GM12878 (cell line): ENCODE data around the gene TUT1. TPM values are rescaled to one million over a fixed set of nuclear protein-coding genes. Genes with fewer than 3 reads are reported as not detected.

Experiments used
- EGR1 ChIP-seq, 2 experiments: IDR thresholded peaks; 1 replicate in 1 of 2; 2 replicates in 1 of 2; pipeline ENCODE4 v1.6.1; 2011 to 2012; ENCODE audit warnings: low read depth in 2 of 2, low read length in 2 of 2, borderline replicate concordance in 1 of 2, mild to moderate bottlenecking in 1 of 2, moderate library complexity in 1 of 2
- ETV6 ChIP-seq, 2 experiments: fragments of 450-650 bp in 1 of 2; IDR thresholded peaks in 1 of 2; conservative IDR thresholded peaks in 1 of 2; 2 replicates each; pipeline ENCODE4 v1.6.1; 2014; ENCODE audit warnings: antibody characterized with exemption in 1 of 2, borderline replicate concordance in 1 of 2, low read depth in 1 of 2, mild to moderate bottlenecking in 1 of 2, moderate library complexity in 1 of 2
- MTA2 ChIP-seq: fragments of 450-650 bp; IDR thresholded peaks from 2 replicates; pipeline ENCODE4 v1.6.1; 2016; ENCODE audit warnings: low read depth, mild to moderate bottlenecking, moderate library complexity
- NFXL1 ChIP-seq: fragments of 450-650 bp; IDR thresholded peaks from 2 replicates; pipeline ENCODE4 v1.6.1; 2017; ENCODE audit warnings: antibody characterized with exemption, mild to moderate bottlenecking, borderline replicate concordance
- NR2C1 ChIP-seq: fragments of 450-650 bp; IDR thresholded peaks from 2 replicates; pipeline ENCODE4 v1.6.1; 2017; ENCODE audit warnings: antibody characterized with exemption, mild to moderate bottlenecking, moderate library complexity
- RB1 ChIP-seq: fragments of 450-650 bp; formaldehyde crosslinking; IDR thresholded peaks from 2 replicates; pipeline ENCODE4 v1.6.1; 2017; ENCODE audit warnings: mild to moderate bottlenecking, borderline replicate concordance
- RELA ChIP-seq: fragments of 450-650 bp; IDR thresholded peaks from 2 replicates; pipeline ENCODE4 v1.8.0; 2014; ENCODE audit warnings: borderline replicate concordance; ENCODE audit not compliant: partially characterized antibody
- RFX5 ChIP-seq: IDR thresholded peaks from 2 replicates; pipeline ENCODE4 v1.6.1; 2011; ENCODE audit warnings: low read depth, low read length, improper control_type of control experiment
- SMAD1 ChIP-seq: fragments of 450-650 bp; IDR thresholded peaks from 2 replicates; pipeline ENCODE4 v1.6.1; 2018; ENCODE audit warnings: mild to moderate bottlenecking, low read depth; ENCODE audit not compliant: partially characterized antibody
- TARDBP ChIP-seq: IDR thresholded peaks from 2 replicates; pipeline ENCODE4 v1.6.1; 2016; ENCODE audit warnings: borderline replicate concordance
- TBL1XR1 ChIP-seq: IDR thresholded peaks from 2 replicates; pipeline ENCODE4 v1.6.1; 2012; ENCODE audit warnings: low read depth, low read length, improper control_type of control experiment
- ZNF384 ChIP-seq: IDR thresholded peaks from 2 replicates; pipeline ENCODE4 v1.6.1; 2012; ENCODE audit warnings: low read depth, mild to moderate bottlenecking, low read length, improper control_type of control experiment, borderline replicate concordance
- polyA plus RNA-seq, 11 experiments: library from polyadenylated mRNA; depleted of rRNA in 4 of 11; unstranded in 6 of 11; stranded (reverse) in 5 of 11; fragments of >200 nt; fragmentation: Nextera tagmentation in 4 of 11; fragmentation: Illumina TruSeq in 1 of 11; extraction: Ambion mirVana in 4 of 11; extraction: Trizol in 1 of 11; gene quantifications; 1 replicate in 1 of 11; 2 replicates in 10 of 11; pipeline versions ENCODE4 v1.2.1 to v1.2.3, GENCODE V29; 2011 to 2016; ENCODE audit warnings: inconsistent platforms in 2 of 11, missing spikeins in 2 of 11, low read depth in 1 of 11
- total RNA-seq, 4 experiments: library from RNA; depleted of rRNA in 3 of 4; stranded (reverse); fragments of >200 nt in 3 of 4; fragmentation: Illumina TruSeq in 1 of 4; extraction: Trizol in 1 of 4; gene quantifications; 2 replicates each; pipeline versions ENCODE4 v1.2.1 to v1.2.3, GENCODE V29; 2013 to 2021
- TF ChIP-seq, protein P1 (sequence below): fragments of 450-650 bp; IDR thresholded peaks from 2 replicates; pipeline ENCODE4 v1.6.1; 2017; ENCODE audit warnings: mild to moderate bottlenecking, low read depth, inconsistent platforms; ENCODE audit not compliant: poor library complexity, severe bottlenecking
- TF ChIP-seq, protein P2 (sequence below): IDR thresholded peaks from 2 replicates; pipeline ENCODE4 v1.6.1; 2012; ENCODE audit warnings: improper control_type of control experiment, low read depth, low read length; ENCODE audit not compliant: insufficient replicate concordance
- TF ChIP-seq, protein P3 (sequence below): fragments of 450-650 bp; IDR thresholded peaks from 2 replicates; pipeline ENCODE4 v1.6.1; 2017; ENCODE audit warnings: low read depth, mild to moderate bottlenecking, moderate library complexity
- TF ChIP-seq, protein P4 (sequence below): IDR thresholded peaks from 2 replicates; pipeline ENCODE4 v1.6.1; 2012; ENCODE audit warnings: low read depth, low read length, improper control_type of control experiment
- TF ChIP-seq, protein P5 (sequence below): fragments of 450-650 bp; IDR thresholded peaks from 2 replicates; pipeline ENCODE4 v1.6.1; 2017; ENCODE audit warnings: borderline replicate concordance

The TUT1 gene
- total and polyA plus RNA-seq, 10 of the 15 experiments (the other 5 are each of a cell fraction or from before 2014, with no cell fraction given): 1.1 to 29.9 (median 16.2) TPM

DNA sequence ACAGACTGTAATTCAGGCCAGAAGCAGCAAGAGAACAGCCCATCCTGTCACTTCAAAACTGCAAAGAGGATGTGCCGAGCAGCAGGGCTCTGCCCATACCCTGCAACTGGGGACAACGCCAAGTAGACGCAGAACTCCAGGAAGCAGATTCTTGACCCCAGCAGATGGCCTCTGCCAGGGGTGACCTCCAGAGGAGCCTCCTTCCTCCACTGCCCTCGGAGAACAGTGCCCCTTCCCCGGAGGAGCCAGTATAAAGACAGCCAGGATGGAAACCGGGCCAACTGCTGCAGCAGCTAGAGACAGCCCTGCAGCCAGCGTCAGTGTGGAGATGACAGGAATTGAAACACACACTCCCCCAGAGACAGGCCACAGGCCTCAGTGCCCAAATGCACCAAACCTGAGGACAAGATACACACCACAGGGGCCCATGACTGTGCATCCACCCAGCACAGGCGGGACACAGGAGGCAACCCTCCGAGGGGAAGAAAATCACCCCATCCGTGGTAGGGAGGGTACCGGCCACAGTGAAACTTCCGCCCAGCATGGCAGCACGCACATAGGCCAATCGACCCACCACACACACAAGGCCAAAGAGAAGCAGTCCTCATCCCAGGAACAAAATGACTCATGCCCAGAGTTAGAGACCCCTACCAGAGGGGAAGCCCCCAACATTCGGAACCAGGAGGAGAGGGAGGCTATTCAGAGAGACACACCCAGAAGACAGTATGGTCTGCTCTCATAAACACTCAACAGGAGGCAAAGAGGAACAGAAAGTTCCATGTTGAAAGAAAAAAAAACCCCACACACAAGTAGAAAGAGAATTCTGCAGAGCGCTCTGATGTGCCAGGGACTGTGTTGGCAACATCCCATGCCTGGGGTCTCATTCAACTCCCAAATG is 50.3 kb downstream of the TUT1 start (continued):
- TF ChIP-seq, protein P1, sequence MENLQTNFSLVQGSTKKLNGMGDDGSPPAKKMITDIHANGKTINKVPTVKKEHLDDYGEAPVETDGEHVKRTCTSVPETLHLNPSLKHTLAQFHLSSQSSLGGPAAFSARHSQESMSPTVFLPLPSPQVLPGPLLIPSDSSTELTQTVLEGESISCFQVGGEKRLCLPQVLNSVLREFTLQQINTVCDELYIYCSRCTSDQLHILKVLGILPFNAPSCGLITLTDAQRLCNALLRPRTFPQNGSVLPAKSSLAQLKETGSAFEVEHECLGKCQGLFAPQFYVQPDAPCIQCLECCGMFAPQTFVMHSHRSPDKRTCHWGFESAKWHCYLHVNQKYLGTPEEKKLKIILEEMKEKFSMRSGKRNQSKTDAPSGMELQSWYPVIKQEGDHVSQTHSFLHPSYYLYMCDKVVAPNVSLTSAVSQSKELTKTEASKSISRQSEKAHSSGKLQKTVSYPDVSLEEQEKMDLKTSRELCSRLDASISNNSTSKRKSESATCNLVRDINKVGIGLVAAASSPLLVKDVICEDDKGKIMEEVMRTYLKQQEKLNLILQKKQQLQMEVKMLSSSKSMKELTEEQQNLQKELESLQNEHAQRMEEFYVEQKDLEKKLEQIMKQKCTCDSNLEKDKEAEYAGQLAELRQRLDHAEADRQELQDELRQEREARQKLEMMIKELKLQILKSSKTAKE: peak; percentile 82
- TF ChIP-seq NR2C1 (no peak), EGR1 (IDR thresholded peaks at IDR 0.05; ENCODE audit: borderline replicate concordance in 1 of 2, low read depth in 2 of 2, low read length in 2 of 2) (no peak), RFX5 (no peak), ETV6 (conservative IDR thresholded peaks at IDR 0.05 in 1 of 2, IDR thresholded peaks at IDR 0.05 in 1 of 2; ENCODE audit: borderline replicate concordance in 1 of 2, low read depth in 1 of 2) (peak in 1 of 2 experiments; percentile 37; a peak in 1 of 4 replicates), TBL1XR1 (peak; percentile 20; the same call in 1 of the 2 replicates), MTA2 (peak; percentile 75), ZNF384 (peak; percentile 83), RELA (peak; percentile 53), SMAD1 (peak; percentile 54), TARDBP (no peak), RB1 (no peak; the same call in 1 of the 2 replicates), NFXL1 (no peak)
- TF ChIP-seq, protein P2, sequence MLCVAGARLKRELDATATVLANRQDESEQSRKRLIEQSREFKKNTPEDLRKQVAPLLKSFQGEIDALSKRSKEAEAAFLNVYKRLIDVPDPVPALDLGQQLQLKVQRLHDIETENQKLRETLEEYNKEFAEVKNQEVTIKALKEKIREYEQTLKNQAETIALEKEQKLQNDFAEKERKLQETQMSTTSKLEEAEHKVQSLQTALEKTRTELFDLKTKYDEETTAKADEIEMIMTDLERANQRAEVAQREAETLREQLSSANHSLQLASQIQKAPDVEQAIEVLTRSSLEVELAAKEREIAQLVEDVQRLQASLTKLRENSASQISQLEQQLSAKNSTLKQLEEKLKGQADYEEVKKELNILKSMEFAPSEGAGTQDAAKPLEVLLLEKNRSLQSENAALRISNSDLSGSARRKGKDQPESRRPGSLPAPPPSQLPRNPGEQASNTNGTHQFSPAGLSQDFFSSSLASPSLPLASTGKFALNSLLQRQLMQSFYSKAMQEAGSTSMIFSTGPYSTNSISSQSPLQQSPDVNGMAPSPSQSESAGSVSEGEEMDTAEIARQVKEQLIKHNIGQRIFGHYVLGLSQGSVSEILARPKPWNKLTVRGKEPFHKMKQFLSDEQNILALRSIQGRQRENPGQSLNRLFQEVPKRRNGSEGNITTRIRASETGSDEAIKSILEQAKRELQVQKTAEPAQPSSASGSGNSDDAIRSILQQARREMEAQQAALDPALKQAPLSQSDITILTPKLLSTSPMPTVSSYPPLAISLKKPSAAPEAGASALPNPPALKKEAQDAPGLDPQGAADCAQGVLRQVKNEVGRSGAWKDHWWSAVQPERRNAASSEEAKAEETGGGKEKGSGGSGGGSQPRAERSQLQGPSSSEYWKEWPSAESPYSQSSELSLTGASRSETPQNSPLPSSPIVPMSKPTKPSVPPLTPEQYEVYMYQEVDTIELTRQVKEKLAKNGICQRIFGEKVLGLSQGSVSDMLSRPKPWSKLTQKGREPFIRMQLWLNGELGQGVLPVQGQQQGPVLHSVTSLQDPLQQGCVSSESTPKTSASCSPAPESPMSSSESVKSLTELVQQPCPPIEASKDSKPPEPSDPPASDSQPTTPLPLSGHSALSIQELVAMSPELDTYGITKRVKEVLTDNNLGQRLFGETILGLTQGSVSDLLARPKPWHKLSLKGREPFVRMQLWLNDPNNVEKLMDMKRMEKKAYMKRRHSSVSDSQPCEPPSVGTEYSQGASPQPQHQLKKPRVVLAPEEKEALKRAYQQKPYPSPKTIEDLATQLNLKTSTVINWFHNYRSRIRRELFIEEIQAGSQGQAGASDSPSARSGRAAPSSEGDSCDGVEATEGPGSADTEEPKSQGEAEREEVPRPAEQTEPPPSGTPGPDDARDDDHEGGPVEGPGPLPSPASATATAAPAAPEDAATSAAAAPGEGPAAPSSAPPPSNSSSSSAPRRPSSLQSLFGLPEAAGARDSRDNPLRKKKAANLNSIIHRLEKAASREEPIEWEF: no peak
- TF ChIP-seq, protein P3, sequence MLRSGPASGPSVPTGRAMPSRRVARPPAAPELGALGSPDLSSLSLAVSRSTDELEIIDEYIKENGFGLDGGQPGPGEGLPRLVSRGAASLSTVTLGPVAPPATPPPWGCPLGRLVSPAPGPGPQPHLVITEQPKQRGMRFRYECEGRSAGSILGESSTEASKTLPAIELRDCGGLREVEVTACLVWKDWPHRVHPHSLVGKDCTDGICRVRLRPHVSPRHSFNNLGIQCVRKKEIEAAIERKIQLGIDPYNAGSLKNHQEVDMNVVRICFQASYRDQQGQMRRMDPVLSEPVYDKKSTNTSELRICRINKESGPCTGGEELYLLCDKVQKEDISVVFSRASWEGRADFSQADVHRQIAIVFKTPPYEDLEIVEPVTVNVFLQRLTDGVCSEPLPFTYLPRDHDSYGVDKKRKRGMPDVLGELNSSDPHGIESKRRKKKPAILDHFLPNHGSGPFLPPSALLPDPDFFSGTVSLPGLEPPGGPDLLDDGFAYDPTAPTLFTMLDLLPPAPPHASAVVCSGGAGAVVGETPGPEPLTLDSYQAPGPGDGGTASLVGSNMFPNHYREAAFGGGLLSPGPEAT: peak; percentile 90
- TF ChIP-seq, protein P4, sequence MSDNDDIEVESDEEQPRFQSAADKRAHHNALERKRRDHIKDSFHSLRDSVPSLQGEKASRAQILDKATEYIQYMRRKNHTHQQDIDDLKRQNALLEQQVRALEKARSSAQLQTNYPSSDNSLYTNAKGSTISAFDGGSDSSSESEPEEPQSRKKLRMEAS: peak; percentile 20; the same call in 1 of the 2 replicates
- TF ChIP-seq, protein P5, sequence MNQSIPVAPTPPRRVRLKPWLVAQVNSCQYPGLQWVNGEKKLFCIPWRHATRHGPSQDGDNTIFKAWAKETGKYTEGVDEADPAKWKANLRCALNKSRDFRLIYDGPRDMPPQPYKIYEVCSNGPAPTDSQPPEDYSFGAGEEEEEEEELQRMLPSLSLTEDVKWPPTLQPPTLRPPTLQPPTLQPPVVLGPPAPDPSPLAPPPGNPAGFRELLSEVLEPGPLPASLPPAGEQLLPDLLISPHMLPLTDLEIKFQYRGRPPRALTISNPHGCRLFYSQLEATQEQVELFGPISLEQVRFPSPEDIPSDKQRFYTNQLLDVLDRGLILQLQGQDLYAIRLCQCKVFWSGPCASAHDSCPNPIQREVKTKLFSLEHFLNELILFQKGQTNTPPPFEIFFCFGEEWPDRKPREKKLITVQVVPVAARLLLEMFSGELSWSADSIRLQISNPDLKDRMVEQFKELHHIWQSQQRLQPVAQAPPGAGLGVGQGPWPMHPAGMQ: no peak
